ENCODE data around the gene PDE11A.

The PDE11A gene

DNA sequence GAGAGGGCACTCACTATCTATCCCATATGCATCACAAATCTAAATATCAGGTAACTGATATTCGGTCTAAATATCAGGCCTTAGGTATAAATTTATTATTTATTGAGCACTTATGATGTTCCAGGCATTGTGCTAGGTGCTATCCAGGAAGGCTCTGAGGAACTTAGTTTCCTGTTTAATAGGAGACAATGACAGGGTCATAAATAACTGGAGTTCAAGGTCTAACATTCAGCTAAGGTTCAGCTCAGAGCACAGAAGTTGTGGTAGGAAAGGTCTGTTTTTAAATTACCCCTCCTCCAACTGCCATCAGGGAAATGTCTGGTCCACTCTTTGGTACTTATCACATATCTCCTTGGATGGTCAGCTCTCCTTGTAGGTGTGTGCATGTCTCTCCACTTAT is 486.4 kb downstream of the PDE11A start:
- DNase-seq = no peak

GRCh38 chr2:177585234-177585863 is 487.2 kb downstream of the PDE11A start:
- DNase-seq = no peak

DNA sequence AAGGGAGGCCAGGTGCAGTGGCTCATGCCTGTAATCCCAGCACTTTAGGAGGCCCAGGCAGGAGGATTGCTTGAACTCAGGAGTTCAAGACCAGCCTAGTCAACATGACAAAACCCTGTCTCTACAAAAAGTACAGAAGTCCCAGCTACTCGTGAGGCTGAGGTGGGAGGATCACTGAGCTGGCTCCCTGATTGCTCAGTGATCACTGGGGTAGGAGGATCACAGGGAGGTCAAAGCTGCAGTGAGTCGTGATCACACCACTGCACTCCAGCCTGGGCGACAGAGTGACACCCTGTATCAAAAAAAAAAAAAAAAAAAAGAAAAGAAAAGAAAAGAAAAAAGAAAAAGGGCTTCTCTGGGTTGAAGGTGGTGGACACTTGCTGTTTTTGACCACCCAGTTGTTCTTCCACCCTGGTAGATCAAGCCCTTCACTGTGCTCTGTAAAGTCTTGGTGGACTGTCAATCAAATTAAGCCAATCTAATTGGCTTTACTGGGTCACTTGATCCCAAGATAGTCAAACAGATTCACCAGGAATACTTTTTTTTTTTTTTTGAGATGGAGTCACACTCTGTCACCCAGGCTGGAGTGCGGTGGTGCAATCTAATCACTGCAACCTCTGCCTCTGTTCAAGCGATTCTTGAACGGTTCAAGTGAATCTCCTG is 488.4 kb downstream of the PDE11A start:
- no peak for DNase-seq

GRCh38 chr2:177582000-177582399 is 490.6 kb downstream of the PDE11A start:
- DNase-seq = no peak

- no peak for DNase-seq
These were observed 493.0 kb downstream of the PDE11A start for GRCh38 chr2:177579486-177580036.

GRCh38 chr2:177578454-177578853 is 494.1 kb downstream of the PDE11A start:
- DNase-seq = no peak

DNA sequence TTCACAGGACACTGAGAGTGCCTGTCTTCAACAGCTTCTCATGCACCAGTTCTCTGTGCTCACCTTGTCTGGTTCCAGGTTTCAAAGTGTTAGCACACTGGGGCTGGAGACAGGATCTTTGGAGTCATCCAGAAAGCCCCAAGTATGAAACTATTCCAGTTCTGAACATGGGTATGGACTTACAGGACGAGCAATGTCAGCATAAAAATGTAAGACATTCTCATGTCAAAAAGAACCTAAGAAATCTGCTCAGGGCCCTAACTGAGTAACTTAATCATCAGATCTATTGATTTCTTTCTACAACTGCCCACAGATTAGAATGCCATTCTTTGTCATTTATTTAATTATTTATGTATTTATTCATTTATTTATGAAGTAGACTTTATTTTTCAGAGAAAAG is 495.5 kb downstream of the PDE11A start:
- DNase-seq = no peak

GRCh38 chr2:177575358-177575757 is 497.2 kb downstream of the PDE11A start:
- DNase-seq = no peak

DNA sequence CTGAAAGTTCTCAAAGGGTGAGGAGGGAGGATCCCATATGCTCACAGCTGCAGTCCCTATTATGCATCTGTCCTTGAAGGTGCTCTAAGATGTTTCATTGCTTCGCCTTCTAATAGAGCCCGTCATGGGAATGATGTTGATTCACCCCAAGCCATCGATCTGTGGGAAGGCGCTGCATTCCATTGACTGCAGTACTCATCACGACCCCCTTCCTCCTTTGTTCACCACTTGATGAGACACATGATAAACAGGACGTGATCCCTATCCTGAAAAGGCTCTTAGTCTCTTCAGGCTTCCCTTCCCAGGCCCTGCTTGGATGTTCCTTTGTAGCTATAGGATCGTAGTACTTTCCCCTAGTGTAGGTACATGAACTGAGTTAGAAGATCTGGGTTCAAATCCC is 498.2 kb downstream of the PDE11A start:
- no peak for DNase-seq

All from activated effector memory CD4-positive, alpha-beta T cell treated with Interleukin-2 at 50 U/mL for 16 hours (primary cell).